NCI-H526 (cell line): ENCODE data around the gene SLC35A1.

Experiments used
- DNase-seq, 2 experiments: peaks; one replicate each; lab custom pipeline; 2025; lab: John Stamatoyannopoulos, UW

The SLC35A1 gene

GRCh38 chr6:87534377-87535047 is 61.7 kb downstream of the SLC35A1 start:
- no peak for DNase-seq

- DNase-seq: no peak
These were observed 65.9 kb downstream of the SLC35A1 start for GRCh38 chr6:87538510-87539260.

DNA sequence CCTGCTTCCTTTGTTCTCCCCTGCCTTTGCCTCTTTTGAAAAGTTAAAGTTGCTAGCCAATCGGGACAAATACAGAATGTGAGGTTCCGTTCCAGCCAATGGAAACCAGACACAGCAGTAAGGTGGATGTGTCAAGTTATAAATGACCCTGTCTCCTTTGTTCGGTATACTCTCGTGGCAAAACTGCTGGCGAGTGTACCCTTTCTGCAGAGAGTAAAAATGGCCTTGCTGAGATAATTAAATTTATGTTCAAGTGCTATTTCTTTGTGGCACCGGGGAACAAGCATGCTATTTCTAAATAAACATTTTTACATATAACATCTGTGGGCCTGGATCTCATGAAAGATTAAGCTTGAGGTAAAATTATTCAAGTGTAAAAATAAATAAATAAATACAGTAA is 66.8 kb downstream of the SLC35A1 start:
- DNase-seq: no peak

DNA sequence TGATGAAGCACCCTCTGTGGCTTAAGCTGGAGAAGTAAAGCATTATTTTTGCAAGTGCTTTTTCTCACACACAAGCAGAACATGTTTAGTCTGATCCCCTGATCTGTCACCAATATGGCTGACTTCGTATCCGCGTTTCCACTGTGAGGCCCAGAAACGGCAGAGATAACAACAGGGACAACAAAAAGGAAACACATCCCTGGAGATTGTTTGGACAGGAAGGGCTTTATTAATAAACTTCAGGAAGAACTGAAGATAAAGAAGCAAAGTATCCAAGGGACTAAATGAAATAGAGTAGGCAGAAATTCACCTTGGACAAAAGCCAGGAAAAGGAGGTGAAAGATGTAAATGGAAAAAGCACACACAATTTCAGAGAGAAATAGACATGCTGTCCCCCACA is 67.8 kb downstream of the SLC35A1 start:
- DNase-seq: no peak

DNA sequence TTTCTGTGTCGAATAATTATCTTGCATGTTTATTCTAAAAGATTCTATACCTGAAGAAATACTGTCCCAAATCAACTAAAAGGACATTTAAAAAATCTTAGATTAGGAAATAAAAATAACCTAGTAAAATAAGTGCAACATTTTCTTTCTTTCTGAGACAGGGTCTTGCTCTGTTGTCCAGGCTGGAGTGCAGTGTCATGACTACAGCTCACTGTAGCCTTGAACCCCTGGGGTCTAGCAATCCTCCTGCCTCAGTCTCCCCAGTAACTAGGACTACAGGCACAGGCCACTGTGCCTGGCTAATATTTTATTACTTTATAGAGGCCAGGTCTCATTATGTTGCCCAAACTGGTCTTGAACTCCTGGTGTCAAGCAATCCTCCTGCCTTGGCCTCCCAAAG is 68.3 kb downstream of the SLC35A1 start:
- DNase-seq: no peak

DNA sequence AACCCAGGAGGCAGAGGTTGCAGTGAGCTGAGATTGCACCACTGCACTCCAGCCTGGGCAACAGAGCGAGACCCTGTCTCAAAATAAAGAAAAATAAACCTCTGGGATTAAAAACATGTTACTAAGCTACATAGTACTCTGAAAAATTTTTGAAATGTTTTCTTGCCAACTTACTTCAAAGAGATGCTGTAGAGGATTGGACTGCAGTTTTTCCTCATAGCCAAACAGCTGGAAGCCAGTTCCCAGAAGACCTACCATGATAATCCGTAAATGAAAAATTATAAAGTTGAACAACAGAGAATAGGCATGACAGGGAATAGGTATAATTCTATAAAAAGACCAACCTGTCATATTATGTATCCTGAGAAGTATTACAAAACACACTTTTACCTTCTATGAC is 69.0 kb downstream of the SLC35A1 start:
- DNase-seq: no peak

- DNase-seq: no peak
These were observed 71.1 kb downstream of the SLC35A1 start for GRCh38 chr6:87543696-87544473.

GRCh38 chr6:87544474-87544735 is 71.6 kb downstream of the SLC35A1 start:
- DNase-seq: no peak

DNA sequence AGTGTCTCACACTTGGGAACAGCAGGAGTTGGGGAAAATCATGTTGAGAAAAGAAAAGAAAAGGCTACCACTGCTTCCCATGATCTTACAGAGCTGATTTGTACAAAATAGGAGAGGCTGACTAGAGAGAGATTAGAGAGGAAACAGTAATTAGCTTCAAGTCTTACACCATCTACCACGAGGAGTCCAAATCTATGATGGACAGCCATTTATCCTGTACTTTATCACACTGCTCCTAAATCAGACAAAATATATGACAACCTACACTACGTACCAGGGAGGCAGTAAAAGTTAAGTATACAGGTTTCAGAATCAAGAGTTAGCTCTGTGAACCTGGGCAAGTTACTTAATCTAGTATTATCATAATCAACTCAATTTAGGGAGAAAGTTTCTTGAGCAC is 79.0 kb downstream of the SLC35A1 start:
- no peak for DNase-seq

DNA sequence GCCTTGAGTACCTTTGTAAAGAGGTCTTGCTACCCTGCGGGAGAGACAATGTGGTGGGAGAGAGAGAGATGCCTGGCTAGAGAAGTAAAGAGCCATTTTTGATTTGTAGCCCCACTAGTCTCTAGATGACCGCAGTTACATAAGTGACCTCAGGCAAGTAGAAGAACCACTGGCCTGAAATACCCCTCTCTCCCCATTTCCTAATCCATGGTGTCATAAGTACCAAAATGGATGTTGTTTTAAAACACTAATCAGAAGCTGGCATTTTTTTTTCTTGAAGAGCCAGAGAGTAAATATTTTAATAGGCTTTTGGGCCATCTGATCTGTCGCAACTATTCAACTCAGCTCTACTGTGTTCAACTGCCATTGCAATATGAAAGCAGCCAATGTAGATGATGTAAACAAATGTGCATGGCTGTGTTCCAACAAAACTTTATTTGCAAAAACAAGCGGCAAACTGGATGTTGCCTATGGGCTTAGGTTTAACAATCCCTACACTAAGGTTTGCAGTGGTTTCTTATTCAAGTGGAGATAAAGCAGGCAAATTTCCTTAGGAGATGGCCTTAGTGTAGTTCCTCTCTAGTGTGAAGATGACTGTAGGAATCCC is 80.5 kb downstream of the SLC35A1 start:
- no peak for DNase-seq

DNA sequence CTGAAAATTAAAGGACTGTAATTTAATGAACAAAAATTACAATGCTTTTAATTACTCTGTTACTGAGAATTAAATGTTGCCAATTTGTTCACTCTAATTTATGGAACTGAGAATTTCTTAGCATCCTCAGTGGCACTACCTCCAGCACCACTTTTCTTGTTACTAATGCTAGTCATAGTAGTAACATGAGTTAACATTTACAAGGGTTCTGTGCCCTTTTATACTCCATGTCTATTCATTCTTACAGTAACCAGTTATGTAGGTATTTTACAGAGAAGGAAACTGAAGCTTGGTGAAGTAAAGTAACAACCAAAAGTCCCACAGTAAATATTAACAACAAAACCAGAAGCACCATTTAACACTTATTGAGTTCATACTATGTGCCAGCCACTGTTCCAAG is 82.7 kb downstream of the SLC35A1 start:
- no peak for DNase-seq

DNA sequence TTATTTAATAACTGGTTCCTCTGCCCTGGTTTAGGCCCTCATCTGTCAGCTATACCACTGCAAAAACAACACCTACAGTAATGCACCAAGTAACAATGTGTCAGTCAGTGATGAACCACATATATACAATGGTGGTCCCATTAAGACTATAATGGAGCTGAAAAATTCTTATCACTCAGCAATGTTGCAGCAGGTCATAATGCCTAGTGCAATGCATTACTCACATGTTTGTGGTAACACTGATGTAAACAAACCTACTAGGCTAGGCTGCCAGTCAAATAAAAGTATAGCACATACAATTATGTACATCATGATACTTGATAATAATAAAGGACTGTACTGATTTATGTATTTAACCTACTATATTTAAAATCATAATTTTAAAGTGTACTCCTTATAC is 85.7 kb downstream of the SLC35A1 start:
- no peak for DNase-seq

- no peak for DNase-seq
These were observed 88.2 kb downstream of the SLC35A1 start for GRCh38 chr6:87561017-87561416.
